H1 (cell line): ENCODE data around the gene AFAP1L1. TPM values are rescaled to one million over a fixed set of nuclear protein-coding genes. Genes with fewer than 3 reads are reported as not detected.

ENCODE experiments used
- BACH1 ChIP-seq: IDR thresholded peaks from 2 replicates; pipeline ENCODE4 v1.6.1; 2012; ENCODE audit warnings: low read length, improper control_type of control experiment
- CBX5 ChIP-seq: fragments of 300-800, 300-1000 bp; sonication (generic); IDR thresholded peaks from 2 replicates; pipeline ENCODE4 v1.7.1; 2016; ENCODE audit warnings: antibody characterized with exemption, low read length, low read depth
- CBX8 ChIP-seq: fragments of 300-800, 300-1000 bp; sonication (generic); IDR thresholded peaks from 2 replicates; pipeline ENCODE4 v1.7.1; 2016; ENCODE audit warnings: low read depth, low read length, borderline replicate concordance
- CTCF ChIP-seq, 3 experiments: IDR thresholded peaks; 1 replicate in 2 of 3; 2 replicates in 1 of 3; pipeline versions ENCODE4 v1.5.1 to v1.6.1; 2011; ENCODE audit warnings: low read length in 3 of 3, mild to moderate bottlenecking in 3 of 3, inconsistent platforms in 2 of 3, low read depth in 1 of 3, moderate library complexity in 1 of 3; ENCODE audit not compliant: insufficient read depth in 1 of 3; ENCODE audit errors: control extremely low read depth in 1 of 3
- GTF2F1 ChIP-seq: IDR thresholded peaks from 2 replicates; pipeline ENCODE4 v1.6.1; 2012; ENCODE audit warnings: low read depth, low read length, improper control_type of control experiment, borderline replicate concordance
- POLR2AphosphoS5 ChIP-seq: IDR thresholded peaks from 2 replicates; pipeline ENCODE4 v1.6.1; 2011; ENCODE audit warnings: low read depth, low read length
- RBBP5 ChIP-seq: IDR thresholded peaks from 2 replicates; pipeline ENCODE4 v1.7.1; 2012; ENCODE audit warnings: low read depth, mild to moderate bottlenecking, inconsistent platforms, low read length, moderate library complexity, borderline replicate concordance
- TAF1 ChIP-seq: IDR thresholded peaks from 2 replicates; pipeline ENCODE4 v1.6.1; 2011; ENCODE audit warnings: mild to moderate bottlenecking, low read depth, low read length
- TCF12 ChIP-seq: IDR thresholded peaks from 2 replicates; pipeline ENCODE4 v1.6.1; 2011; ENCODE audit warnings: low read depth, mild to moderate bottlenecking, low read length
- polyA plus RNA-seq, 7 experiments: library from polyadenylated mRNA; depleted of rRNA in 3 of 7; stranded (reverse) in 5 of 7; unstranded in 2 of 7; fragments of >200 nt in 5 of 7; fragments of 200-250 nt in 2 of 7; gene quantifications; 1 replicate in 5 of 7; 2 replicates in 1 of 7; 4 replicates in 1 of 7; pipeline versions ENCODE4 v1.2.1 to v1.2.3, GENCODE V29; 2011 to 2013; ENCODE audit warnings: missing spikeins in 2 of 7, mixed read lengths in 2 of 7
- total RNA-seq: library from RNA; stranded (reverse); fragmentation: NEBNext Ultra II Directional; extraction: Animal tissue kit (Norgen Biotek cat#: 25700); gene quantifications from 2 replicates; pipeline ENCODE4 v1.2.1, GENCODE V29; 2021
- TF ChIP-seq, protein P1 (sequence below): fragments of 300-600 bp; sonication (generic); IDR thresholded peaks from 2 replicates; pipeline ENCODE4 v1.7.1; 2012; ENCODE audit warnings: low read length, moderate library complexity, mild to moderate bottlenecking, inconsistent platforms; ENCODE audit not compliant: insufficient replicate concordance

Gene AFAP1L1
- total and polyA plus RNA-seq, 2 of the 8 experiments (the other 6 are each of a cell fraction or from before 2014, with no cell fraction given) = 0.79 to 4.7 TPM

GRCh38 chr5:149289301-149289700 is 17.6 kb downstream of the AFAP1L1 start (continued):
- TF ChIP-seq, protein P1, sequence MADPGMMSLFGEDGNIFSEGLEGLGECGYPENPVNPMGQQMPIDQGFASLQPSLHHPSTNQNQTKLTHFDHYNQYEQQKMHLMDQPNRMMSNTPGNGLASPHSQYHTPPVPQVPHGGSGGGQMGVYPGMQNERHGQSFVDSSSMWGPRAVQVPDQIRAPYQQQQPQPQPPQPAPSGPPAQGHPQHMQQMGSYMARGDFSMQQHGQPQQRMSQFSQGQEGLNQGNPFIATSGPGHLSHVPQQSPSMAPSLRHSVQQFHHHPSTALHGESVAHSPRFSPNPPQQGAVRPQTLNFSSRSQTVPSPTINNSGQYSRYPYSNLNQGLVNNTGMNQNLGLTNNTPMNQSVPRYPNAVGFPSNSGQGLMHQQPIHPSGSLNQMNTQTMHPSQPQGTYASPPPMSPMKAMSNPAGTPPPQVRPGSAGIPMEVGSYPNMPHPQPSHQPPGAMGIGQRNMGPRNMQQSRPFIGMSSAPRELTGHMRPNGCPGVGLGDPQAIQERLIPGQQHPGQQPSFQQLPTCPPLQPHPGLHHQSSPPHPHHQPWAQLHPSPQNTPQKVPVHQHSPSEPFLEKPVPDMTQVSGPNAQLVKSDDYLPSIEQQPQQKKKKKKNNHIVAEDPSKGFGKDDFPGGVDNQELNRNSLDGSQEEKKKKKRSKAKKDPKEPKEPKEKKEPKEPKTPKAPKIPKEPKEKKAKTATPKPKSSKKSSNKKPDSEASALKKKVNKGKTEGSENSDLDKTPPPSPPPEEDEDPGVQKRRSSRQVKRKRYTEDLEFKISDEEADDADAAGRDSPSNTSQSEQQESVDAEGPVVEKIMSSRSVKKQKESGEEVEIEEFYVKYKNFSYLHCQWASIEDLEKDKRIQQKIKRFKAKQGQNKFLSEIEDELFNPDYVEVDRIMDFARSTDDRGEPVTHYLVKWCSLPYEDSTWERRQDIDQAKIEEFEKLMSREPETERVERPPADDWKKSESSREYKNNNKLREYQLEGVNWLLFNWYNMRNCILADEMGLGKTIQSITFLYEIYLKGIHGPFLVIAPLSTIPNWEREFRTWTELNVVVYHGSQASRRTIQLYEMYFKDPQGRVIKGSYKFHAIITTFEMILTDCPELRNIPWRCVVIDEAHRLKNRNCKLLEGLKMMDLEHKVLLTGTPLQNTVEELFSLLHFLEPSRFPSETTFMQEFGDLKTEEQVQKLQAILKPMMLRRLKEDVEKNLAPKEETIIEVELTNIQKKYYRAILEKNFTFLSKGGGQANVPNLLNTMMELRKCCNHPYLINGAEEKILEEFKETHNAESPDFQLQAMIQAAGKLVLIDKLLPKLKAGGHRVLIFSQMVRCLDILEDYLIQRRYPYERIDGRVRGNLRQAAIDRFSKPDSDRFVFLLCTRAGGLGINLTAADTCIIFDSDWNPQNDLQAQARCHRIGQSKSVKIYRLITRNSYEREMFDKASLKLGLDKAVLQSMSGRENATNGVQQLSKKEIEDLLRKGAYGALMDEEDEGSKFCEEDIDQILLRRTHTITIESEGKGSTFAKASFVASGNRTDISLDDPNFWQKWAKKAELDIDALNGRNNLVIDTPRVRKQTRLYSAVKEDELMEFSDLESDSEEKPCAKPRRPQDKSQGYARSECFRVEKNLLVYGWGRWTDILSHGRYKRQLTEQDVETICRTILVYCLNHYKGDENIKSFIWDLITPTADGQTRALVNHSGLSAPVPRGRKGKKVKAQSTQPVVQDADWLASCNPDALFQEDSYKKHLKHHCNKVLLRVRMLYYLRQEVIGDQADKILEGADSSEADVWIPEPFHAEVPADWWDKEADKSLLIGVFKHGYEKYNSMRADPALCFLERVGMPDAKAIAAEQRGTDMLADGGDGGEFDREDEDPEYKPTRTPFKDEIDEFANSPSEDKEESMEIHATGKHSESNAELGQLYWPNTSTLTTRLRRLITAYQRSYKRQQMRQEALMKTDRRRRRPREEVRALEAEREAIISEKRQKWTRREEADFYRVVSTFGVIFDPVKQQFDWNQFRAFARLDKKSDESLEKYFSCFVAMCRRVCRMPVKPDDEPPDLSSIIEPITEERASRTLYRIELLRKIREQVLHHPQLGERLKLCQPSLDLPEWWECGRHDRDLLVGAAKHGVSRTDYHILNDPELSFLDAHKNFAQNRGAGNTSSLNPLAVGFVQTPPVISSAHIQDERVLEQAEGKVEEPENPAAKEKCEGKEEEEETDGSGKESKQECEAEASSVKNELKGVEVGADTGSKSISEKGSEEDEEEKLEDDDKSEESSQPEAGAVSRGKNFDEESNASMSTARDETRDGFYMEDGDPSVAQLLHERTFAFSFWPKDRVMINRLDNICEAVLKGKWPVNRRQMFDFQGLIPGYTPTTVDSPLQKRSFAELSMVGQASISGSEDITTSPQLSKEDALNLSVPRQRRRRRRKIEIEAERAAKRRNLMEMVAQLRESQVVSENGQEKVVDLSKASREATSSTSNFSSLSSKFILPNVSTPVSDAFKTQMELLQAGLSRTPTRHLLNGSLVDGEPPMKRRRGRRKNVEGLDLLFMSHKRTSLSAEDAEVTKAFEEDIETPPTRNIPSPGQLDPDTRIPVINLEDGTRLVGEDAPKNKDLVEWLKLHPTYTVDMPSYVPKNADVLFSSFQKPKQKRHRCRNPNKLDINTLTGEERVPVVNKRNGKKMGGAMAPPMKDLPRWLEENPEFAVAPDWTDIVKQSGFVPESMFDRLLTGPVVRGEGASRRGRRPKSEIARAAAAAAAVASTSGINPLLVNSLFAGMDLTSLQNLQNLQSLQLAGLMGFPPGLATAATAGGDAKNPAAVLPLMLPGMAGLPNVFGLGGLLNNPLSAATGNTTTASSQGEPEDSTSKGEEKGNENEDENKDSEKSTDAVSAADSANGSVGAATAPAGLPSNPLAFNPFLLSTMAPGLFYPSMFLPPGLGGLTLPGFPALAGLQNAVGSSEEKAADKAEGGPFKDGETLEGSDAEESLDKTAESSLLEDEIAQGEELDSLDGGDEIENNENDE = no peak
- TF ChIP-seq TAF1 (no peak), POLR2AphosphoS5 (no peak), CBX5 (no peak), GTF2F1 (no peak), BACH1 (no peak), CTCF (IDR thresholded peaks at IDR 0.05; ENCODE audit: control extremely low read depth in 1 of 3, insufficient read depth in 1 of 3, low read depth in 1 of 3, low read length in 3 of 3) (no peak), TCF12 (no peak), RBBP5 (no peak), CBX8 (no peak)
